T1000 (cell line): Measurements from ENCODE around the gene FXR2.

Source experiments
- DNase-seq: peaks from one replicate; lab custom pipeline; 2025; ENCODE audit warnings: mixed read lengths; lab: John Stamatoyannopoulos, UW

The FXR2 gene

DNA sequence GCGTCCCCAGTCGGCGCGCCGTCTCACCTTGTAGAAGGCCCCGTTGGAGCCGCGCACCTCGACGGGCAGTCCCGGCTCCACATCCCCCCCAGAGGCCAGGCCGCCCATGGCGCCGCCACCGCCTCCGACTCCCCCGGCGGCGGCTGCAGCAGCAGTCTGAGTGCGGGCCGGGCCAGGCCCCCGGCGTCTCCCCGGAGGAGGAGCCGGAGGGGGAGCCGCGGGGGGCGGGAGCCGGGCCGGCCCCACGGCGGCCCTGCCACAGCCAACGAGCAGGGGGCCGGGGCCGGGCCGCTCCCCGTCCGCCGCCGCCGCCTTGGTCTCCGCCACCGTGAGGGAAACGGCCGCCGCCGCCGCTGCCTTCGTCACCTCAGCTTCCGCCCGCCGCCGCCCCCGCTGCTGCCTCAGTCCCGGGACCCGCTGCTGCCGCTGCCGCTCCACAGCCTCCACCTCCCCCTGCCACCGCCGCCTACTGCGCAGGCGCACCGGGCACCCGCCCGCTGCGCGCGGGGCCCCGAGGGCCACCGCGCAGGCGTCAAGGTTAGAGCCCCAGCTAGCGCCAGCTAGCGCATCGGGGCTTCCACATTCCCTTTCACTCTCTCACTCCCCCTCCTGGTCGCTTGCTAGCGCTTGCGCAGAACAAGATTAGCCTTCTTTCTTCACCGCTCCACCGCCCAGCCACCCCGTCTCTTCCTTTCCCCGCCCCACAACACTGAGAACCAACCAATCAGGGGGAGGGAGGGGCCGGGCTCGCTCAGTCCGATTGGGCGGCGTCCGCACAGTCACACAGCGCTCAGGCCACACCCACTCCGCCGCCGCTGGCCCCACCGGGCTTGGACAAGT lies at the start of gene FXR2:
FXR2 (minus strand) TSS at position 473 of the 840 bp plus-strand sequence; CDS start at position 108, 365 bp downstream.
- DNase-seq, result peak; percentile 99

DNA sequence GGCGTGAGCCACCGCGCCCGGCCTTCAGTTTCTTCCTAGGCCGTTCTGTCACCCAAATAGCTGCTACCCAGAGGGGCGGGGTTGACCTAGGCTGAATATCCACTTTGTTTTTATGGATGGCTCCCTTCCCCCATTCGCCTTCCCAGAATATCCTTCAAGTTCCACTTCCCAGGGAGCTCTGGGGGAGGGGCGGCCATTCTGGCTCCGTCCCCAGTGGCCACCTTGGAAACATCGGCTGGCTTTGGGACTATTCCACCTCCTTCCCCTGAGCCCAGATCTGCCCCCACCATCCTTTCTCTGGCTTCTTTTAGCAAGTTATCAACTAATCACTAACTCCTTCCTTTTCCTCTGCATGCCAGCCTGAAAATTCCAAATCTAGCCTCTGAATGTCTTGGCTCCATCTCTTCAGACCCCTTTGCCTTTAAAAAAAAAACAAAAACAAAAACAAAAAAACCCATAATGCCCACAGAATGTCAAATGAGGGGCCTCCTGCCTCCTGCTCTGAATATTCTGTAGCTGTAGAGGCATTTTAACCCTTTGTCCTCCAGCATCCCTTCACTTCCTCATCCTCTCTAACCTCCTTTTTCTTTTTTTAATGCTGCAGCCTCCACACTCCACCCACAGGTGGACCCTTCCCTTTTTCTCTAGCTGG lies 42.4 kb upstream of the FXR2 start:
- no peak for DNase-seq

DNA sequence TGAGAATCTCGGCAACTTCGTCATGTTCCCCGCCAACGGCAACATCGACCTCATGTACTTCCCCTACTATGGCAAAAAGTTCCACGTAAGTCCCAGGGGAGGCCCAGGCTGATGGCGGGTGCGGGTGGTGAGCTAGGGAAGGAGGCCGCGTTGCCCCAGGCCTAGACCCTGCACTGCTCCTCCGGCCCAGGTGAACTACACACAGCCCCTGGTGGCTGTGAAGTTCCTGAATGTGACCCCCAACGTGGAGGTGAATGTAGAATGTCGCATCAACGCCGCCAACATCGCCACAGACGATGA lies 40.8 kb upstream of the FXR2 start:
- DNase-seq, result no peak

DNA sequence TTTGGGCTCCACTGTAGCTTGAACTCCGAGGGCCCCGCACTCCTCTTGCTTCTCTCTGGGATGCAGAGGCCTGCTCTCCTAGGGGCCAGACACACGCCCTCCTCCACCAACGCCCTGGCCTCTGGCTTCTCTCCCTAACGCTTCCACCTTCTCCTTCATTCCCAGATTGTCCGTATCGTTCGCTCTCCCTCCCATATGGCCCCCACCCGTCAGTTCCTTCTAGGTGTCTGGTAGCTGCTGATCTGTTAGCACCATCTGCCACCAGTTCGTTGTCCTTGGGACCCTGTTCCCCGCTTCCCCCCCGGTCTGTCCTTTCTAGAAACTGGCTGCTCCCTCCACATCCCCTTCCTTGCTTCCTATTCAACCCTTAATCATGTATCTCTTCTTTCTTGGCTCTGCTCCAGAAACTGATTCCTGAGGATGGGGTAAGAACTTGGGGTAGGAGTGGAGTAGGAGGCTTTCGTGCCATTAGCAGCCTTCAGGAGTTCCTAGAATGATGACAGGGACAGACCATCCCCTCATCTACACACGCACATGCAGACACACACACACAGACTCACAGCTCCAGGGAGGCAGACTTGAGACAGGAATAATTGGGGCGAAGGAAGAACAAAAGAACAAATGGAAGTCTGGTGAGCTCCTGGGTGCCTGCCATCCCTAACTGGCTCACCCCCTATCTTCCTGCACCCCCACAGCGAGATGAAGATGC lies 40.3 kb upstream of the FXR2 start:
- DNase-seq, result no peak

DNA sequence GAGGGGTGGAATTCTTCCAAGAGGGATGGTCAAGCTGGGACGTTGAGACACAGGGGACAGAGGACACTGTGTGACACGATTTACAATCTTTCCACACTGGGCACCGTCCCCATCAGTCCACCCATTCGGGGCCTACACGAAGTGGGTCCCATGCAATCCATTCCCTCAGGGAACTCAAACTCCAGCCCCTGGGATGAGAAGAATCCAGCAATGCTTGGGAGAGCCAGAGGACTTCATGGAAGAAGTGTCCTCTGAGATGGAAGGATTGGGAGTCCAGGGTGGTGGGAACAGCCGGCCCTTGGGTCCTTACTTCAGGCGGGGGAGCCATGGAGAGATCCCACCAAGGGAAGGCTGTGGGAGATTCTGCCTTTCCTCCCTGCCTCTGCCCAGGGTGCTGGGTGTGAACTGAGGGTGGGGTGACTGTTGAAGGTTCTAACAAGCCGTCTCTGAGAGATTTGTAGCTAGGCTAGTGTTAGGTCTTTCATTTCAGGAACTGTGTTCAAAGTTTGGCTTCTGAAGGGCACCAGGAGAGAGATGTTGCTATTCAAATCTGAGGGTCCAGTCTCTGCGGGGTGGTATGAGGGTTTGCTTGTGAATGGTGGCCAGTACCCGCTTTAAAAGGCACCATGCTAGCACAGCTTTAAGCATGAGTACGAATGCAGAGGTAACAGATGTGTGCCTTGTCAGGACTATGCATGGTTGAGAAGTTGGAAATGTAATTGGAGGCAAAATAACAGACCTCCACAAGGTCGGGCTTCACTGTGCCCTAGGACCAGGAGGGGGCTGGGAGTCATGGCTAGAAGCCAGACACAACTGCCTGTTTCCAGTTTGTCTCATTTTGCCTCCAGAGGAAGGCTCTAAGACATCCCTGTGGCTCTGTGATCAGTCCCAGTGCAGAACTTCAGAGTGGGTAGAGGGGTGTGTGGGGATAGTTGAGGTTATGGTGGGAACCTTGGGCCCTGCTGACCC lies 38.0 kb upstream of the FXR2 start:
- DNase-seq, result no peak

DNA sequence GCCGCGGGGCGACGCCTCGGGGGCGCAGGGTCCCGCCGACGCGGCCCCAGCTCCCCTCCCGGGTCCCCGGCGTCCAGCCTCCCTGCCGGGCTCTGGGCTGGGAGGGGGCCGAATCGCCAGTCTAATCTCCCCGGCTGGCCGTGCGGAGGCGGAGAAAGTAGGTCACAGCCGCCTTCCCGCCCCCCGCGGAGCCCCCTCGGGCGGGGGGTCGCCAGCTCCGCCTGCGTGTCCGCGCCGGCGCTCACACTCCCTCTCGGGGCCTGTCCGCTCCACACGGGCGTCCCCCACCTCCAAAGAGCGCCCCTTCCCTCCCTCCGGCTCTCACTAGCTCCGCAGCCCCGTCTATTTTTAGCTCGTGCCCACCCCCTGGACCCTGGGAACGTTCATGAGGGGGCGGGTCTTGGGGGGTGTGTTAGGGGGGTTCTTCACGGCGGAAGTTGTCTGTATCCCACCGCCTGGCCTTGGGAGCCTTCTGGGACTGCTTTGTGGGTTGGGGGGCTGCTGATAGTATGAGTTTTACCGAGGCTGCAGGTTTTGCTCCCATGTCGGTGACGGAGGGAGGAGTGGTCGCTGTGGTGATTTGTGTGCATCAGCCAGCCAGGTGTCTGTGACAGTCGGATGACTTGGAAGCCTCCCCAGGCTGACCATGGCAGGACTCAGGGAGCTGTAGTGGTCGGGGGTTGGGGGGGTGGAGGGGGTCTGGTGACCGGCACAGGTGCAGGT lies 37.1 kb upstream of the FXR2 start:
- DNase-seq, result no peak

DNA sequence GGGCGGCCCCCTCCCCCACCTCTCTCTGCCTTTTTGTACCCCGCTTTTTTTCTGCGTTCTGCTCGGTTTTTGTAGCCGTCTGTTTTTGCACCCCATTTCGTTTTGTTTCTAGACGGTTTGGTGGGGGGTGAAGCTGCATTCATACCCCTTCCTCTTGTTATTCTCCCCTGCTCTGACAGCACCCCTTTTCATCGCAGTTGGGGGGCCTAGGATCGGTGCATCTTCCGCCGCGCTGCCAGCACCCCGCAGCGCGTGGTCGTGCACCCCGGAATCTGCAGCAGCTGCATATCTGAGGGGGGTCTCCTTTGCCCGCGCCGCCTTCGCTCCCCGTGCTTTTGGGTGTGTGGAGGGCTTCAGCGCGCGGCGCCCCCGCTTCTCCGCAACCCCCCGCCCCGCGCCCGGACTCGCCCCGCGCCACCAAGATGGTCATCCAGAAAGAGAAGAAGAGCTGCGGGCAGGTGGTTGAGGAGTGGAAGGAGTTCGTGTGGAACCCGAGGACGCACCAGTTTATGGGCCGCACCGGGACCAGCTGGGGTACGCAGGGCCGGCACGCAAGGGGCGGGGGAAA lies 36.5 kb upstream of the FXR2 start:
- DNase-seq, result no peak

DNA sequence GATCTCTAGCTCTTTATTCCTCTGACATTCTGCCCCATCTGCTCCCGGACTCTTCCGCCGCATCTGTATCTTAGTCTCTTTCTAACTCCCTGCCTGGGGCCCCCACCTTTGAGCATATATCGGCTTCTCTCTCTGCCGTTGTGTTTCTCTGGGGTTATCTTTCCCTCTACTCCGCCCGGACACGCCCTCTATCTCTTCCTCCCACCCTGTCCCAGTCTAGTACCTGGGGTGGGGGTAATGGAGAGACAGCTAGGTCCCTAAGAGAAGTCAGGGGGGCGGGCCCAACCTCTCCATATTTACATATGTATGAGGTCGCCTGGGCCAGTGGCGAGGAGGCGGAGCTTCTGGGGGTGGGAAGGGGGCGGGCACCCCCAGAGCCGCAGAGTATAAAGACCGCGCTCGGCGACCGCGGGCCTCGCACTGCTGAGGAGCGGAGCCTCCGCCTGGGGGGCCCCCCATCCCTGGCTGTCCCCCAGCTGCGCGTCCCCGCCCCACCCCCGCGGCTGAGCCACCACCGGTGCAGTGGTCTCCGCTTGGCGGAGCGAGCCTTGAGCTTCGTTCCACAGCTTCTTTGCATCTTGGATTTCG lies 35.9 kb upstream of the FXR2 start, which contains the start of gene ATP1B2:
ATP1B2 (plus strand) TSS at position 418 of the 588 bp plus-strand sequence. CDS start 593 bp downstream, outside the sequence.
- DNase-seq, result no peak

DNA sequence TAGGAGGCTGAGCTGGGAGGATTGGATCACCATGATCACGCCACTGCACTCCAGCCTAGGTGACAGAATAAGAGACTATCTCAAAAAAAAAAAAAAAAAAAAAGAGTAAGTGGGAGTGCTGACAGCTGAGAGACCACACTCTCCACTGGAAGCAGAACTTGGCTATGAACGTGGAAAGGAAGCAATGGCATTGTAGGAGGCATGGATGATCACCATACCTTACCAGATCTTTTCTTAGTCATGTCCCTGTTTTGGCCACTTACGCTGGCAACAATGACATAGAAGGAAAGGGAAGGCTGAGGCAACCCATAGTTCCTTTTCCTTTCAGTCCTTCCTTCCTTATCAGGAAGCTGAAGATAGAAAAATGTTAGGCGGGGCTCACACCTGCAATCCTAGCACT lies 32.3 kb upstream of the FXR2 start:
- no peak for DNase-seq

DNA sequence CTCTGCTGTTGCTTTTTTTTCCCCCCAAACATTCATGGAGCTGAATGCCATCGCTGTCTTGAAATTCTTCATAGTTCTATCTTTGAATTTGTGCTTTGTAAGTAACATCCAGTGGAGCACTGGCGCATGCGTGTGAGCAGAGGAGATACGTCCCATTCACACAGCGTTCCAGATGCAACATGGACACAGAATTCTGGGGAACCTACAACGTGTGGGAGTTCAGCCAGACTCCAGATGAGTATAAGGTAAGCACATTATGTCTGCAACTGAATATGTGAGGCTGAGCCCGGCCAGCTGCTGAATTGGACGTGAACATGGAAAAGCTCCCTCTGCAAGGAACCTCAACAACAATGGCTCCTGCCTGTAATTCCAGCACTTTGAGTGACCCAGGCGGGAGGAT lies 31.8 kb upstream of the FXR2 start:
- no peak for DNase-seq

DNA sequence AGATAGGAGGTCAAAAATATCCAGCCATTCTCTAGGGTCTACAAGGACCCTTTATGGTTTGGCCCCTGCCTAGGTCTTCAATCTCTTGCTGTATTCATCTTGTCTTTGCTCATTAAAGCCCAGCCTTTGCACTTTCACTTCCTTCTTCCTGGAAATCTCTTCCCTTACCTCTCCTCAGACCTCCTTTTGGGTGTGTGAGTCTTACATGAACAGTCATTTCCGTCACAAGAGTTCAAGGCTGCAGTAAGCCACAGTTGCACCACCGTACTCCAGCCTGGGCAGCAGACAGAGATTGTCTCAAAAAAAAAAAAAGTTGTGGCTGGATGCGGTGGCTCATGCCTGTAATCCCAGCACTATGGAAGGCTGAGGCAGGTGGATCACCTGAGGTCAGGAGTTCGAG lies 30.1 kb upstream of the FXR2 start:
- no peak for DNase-seq

DNA sequence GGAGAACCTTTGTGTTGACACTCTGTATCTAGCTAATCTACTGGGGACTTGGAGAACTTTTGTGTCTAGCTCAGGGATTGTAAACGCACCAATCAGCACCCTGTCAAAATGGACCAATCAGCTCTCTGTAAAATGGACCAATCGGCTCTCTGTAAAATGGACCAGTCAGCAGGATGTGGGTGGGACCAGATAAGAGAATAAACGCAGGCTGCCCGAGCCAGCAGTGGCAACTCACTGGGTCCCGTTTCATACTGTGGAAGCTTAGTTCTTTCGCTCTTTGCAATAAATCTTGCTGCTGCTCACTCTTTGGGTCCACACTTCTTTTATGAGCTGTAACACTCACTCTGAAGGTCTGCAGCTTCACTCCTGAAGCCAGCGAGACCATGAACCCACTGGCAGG lies 26.9 kb upstream of the FXR2 start:
- peak; percentile 14 for DNase-seq

DNA sequence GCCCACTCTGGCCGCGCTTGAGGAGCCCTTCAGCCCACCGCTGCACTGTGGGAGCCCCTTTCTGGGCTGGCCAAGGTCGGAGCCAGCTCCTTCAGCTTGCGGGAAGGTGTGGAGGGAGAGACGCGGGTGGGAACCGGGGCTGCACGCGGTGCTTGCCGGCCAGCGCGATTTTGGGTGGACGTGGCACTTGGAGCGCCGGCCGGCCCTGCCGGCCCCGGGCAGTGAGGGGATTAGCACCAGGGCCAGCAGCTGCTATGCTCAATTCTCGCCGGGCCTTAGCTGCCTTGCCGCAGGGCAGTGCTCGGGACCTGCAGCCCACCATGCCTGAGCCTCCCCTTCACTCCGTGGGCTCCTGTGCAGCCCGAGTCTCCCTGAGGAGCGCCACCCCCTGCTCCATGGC lies 26.1 kb upstream of the FXR2 start:
- DNase-seq, result no peak

DNA sequence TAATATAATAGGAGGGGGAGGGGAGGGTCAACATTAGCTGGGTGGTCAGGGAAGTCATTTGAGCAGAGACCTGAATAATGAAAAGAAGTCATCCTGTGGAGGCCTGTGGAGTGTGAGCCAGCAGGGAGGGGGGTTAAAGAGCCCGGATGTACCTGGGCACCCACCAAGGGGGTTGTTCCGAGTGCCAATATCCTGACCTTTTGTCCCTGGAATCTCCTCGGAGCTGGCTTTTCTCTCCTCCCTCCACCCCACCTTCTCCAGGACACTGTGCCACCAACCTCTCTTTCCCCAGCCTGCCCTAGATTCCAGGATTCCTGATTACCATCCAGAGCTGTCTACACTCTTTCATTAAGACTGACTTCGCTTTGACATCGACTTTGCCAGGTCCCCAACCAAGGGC lies 21.5 kb upstream of the FXR2 start:
- no peak for DNase-seq

DNA sequence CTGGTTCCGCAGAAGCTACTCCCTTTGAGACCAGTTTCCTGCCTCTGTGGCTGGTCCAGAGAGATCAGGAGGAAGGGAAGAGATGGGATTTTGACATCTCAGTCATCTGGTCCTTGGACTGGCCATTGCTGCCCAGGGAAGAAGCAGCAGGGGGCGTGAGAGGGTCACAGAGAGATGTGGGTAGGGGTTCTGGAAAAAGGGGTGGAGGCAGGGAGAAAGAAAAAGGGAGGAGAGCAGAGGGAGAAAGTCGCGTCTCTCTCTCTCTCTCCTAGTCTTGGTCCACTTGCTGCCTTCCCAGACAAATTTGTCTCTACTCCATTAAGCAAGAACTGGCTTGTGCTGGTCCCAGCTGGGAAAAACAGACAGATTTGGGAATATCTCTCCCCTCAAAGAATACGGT lies 19.7 kb upstream of the FXR2 start:
- DNase-seq, result no peak

DNA sequence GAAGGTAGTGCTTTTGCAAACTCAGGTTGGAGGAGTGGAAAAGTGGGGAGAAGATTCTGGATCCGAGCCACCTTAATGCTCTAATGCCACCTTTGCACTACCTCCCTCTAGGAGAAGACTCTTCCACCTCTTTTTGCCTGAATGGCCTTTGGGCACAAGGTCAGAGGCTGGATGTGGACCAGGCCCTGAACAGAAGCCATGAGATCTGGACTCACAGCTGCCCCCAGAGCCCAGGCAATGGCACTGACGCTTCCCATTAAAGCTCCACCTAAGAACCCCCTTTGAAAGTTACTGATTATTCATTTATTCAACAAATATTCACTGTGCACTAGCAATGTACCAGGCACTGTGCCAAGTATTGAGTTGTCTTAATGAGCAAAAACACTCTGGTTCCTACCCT lies 18.4 kb upstream of the FXR2 start:
- DNase-seq, result no peak

DNA sequence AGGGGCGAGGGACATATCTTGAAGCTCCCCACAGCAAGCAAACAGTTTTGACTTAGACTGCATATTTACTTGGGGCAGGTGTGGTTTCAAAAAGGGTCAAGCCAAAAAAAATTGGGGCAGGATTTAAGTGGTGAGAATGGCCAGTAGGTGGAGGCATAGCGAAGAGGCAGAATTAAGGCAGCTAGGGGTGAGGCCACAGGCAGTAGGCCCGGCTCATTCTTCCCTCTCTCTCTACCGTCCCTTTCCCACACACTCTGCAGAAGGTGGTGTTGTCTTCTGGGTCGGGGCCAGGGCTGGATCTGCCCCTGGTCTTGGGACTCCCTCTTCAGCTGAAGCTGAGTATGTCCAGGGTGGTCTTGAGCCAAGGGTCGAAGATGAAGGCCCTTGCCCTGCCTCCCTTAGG lies 17.8 kb upstream of the FXR2 start:
- DNase-seq, result peak; percentile 6

DNA sequence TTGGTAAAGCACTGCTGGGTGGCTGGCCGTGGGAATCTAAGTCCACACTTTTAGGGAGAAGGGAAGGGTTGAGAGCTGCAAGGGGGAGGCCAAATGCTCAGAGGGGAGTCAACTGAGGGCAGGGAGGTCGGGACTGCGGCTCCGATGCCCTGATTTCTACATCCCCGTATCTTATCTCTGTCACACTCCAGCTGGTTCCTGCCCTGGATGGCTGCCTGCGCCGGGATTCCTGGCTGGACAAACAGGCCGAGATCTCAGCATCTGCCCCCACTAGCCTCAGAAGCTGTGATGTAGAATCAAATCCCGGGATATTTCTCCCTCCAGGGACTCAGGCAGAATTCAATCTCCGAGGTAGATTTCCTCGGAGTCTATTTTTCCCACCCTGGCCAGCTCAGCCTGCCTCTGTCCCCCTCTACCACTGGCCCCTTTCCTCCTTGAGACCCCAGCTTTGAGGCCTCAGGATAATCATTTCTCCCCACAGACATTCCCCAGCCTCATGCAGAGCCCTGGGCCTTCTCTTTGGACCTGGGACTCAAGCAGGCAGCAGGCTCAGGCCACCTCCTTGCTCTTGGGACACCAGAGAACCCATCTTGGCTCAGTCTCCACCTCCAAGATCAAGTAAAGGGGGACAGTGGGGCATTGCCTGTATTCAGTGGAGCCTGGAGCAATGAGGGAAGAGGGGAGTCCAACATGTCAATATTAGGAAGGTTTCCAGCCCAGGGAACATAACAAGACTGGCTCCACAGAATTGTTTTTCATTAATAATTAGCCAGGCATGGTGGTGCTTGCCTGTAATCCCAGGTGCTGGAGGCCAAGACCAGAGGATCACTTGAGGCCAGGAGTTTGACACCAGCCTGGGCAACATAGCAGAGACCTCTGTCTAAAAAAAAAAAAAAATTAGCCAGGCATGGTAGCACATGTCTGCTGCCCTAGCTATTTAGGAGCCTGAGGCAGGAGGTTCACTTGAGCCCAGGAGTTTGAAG lies 17.0 kb upstream of the FXR2 start:
- DNase-seq, result no peak

DNA sequence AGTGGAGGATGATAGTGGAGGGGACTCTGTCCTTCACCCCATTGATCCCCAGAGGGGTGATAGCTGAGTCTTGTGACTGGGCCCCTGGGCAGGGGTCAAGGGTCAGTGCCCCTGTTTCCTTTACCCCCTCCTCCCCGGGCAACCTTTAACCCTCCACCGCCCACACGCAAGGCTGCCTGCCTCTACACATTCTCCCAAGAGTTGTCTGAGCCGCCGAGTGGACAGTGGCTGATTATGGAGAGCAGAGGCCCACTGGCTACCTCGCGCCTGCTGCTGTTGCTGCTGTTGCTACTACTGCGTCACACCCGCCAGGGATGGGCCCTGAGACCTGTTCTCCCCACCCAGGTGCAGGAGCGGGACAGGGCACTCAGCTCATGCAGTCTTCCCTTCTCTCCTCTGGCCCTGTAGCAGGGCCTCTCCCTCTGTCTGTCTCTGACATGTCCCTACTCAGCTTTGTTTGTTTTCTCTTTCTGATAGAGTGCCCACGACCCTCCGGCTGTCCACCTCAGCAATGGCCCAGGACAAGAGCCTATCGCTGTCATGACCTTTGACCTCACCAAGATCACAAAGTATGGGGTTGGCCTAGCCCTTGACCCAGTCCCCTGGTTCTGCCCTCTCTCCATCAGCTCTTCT lies 15.4 kb upstream of the FXR2 start, which contains the start of gene SHBG:
SHBG (plus strand) TSS at position 197 of the 633 bp plus-strand sequence; CDS start at position 235, 38 bp downstream.
- DNase-seq, result no peak
